ENCODE measurements around the gene CKS1B.

CKS1B gene

GRCh38 chr1:154974102-154974807 is at the start of gene CKS1B:
Gene CKS1B (plus strand): TSS chr1:154974681. CDS start chr1:154974746, 65 bp downstream.
- in situ Hi-C loops (cut with MboI; ENCODE audit: low sequenced_read_pairs, unreplicated experiment), result no loop called here
- peak; percentile 92 for DNase-seq (ENCODE audit: low spot score)
- TF ChIP-seq CTCF (IDR thresholded peaks at IDR 0.05; ENCODE audit: borderline replicate concordance, control extremely low read depth, extremely low read depth, insufficient read depth, missing control alignments), result no peak

GRCh38 chr1:154925335-154926170 is 48.9 kb upstream of the CKS1B start:
- in situ Hi-C loops (cut with MboI; ENCODE audit: low sequenced_read_pairs, unreplicated experiment), result no loop called here

GRCh38 chr1:154926201-154926600 is 48.3 kb upstream of the CKS1B start:
- in situ Hi-C loops (cut with MboI; ENCODE audit: low sequenced_read_pairs, unreplicated experiment), result no loop called here
- no peak for DNase-seq (ENCODE audit: low spot score)
- TF ChIP-seq CTCF (IDR thresholded peaks at IDR 0.05; ENCODE audit: borderline replicate concordance, control extremely low read depth, extremely low read depth, insufficient read depth, missing control alignments), result no peak

More at GRCh38 chr1:154925335-154926170, 48.9 kb upstream of the CKS1B start:
- TF ChIP-seq CTCF (IDR thresholded peaks at IDR 0.05; ENCODE audit: borderline replicate concordance, control extremely low read depth, extremely low read depth, insufficient read depth, missing control alignments), result no peak
- no peak for DNase-seq (ENCODE audit: low spot score)

- in situ Hi-C loops (cut with MboI; ENCODE audit: low sequenced_read_pairs, unreplicated experiment), result no loop called here
- no peak for TF ChIP-seq CTCF (IDR thresholded peaks at IDR 0.05; ENCODE audit: borderline replicate concordance, control extremely low read depth, extremely low read depth, insufficient read depth, missing control alignments)
- DNase-seq (ENCODE audit: low spot score), result no peak
Measured at GRCh38 chr1:154931940-154932487, 42.5 kb upstream of the CKS1B start.

GRCh38 chr1:154934358-154934948 is 40.0 kb upstream of the CKS1B start:
- no peak for DNase-seq (ENCODE audit: low spot score)
- in situ Hi-C loops (cut with MboI; ENCODE audit: low sequenced_read_pairs, unreplicated experiment), result no loop called here
- no peak for TF ChIP-seq CTCF (IDR thresholded peaks at IDR 0.05; ENCODE audit: borderline replicate concordance, control extremely low read depth, extremely low read depth, insufficient read depth, missing control alignments)
